Measurements from ENCODE around the gene URGCP. TPM values are rescaled to one million over a fixed set of nuclear protein-coding genes. Genes with fewer than 3 reads are reported as not detected.

The URGCP gene
- total and polyA plus RNA-seq, 10 of the 15 experiments (the other 5 are each of a cell fraction or from before 2014, with no cell fraction given): 2.0 to 29.7 (median 17.5) TPM

DNA sequence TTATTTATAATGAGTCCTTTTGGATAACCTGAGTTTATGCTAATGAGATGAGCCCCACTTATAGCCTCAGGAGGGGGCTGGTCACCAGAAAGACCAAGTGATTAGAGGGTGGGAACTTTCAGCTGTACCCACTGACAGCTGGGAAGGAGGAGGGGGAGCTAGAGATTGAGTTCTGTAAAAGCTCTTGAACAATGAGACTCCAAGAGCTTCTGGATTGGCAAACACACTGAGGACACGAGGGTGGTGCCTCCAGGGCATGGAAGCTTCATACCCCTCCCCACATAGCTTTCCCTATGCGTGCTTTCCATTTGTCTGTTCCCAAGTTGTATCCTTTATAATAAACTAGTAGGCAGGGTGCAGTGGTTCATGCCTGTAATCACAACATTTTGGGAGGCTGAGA is 57.3 kb downstream of the URGCP start:
- no peak overlapping the region for H3K4me2 ChIP-seq (ENCODE audit: control insufficient read depth, insufficient read depth)
- no peak overlapping the region for H2AFZ ChIP-seq (ENCODE audit: control insufficient read depth, low read depth, low read length)
- FAIRE-seq (no peak), ATAC-seq (no peak), DNase-seq (ENCODE audit: low read depth, low spot score) (no peak)
- no peaks in the 10 kb centered on the region for H4K20me1 ChIP-seq (ENCODE audit: control insufficient read depth, insufficient read depth)
- ChIA-PET SMC1A (ENCODE audit: uncharacterized antibody, unreplicated experiment) (interaction anchor here (2.1 kb wide), 1 partner anchor 14 kb away, joined by 7 read pairs; no protein-coding TSS in a partner anchor), CTCF (interaction anchor here (1.4 to 3.4 kb wide), 5 partner anchors 10 to 267 kb away, joined by 3 to 16 read pairs (median 8); partner anchors contain the start of gene STK17A), RAD21 (ENCODE audit: unreplicated experiment) (interaction anchor here (2.2 to 2.4 kb wide), 2 partner anchors 10 to 267 kb away, joined by 11 read pairs; partner anchors contain the start of gene STK17A), POLR2A (interaction anchor here (0.6 kb wide), 1 partner anchor 254 kb away, joined by 7 read pairs; no protein-coding TSS in a partner anchor)
- H3K36me3 ChIP-seq (ENCODE audit: control insufficient read depth in 2 of 2, insufficient read depth in 2 of 2, low read length in 1 of 2): no peaks in the 10 kb centered on the region
- no peak overlapping the region for H3K9ac ChIP-seq (ENCODE audit: control insufficient read depth, insufficient read depth, low read length)
- no TSS peak for BruUV-seq (replicated peaks)
- no peaks in the 10 kb centered on the region for H3K79me2 ChIP-seq (ENCODE audit: control insufficient read depth, insufficient read depth, low read length)
- TF ChIP-seq ESRRA (IDR thresholded peaks at IDR 0.05; ENCODE audit: low read length) (no peak), SMAD5 (IDR thresholded peaks at IDR 0.05; ENCODE audit: low read depth) (no peak), FOXK2 (IDR thresholded peaks at IDR 0.05) (no peak), NFYA (IDR thresholded peaks at IDR 0.05; ENCODE audit: borderline replicate concordance, low read depth, low read length) (no peak), GATAD2B (conservative IDR thresholded peaks at IDR 0.05; ENCODE audit: low read depth) (no peak)
- TF ChIP-seq, protein P1, sequence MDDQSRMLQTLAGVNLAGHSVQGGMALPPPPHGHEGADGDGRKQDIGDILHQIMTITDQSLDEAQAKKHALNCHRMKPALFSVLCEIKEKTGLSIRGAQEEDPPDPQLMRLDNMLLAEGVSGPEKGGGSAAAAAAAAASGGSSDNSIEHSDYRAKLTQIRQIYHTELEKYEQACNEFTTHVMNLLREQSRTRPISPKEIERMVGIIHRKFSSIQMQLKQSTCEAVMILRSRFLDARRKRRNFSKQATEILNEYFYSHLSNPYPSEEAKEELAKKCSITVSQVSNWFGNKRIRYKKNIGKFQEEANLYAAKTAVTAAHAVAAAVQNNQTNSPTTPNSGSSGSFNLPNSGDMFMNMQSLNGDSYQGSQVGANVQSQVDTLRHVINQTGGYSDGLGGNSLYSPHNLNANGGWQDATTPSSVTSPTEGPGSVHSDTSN (IDR thresholded peaks at IDR 0.05; ENCODE audit: insufficient replicate concordance, low read depth, low read length): no peak
- TF ChIP-seq, protein P2, sequence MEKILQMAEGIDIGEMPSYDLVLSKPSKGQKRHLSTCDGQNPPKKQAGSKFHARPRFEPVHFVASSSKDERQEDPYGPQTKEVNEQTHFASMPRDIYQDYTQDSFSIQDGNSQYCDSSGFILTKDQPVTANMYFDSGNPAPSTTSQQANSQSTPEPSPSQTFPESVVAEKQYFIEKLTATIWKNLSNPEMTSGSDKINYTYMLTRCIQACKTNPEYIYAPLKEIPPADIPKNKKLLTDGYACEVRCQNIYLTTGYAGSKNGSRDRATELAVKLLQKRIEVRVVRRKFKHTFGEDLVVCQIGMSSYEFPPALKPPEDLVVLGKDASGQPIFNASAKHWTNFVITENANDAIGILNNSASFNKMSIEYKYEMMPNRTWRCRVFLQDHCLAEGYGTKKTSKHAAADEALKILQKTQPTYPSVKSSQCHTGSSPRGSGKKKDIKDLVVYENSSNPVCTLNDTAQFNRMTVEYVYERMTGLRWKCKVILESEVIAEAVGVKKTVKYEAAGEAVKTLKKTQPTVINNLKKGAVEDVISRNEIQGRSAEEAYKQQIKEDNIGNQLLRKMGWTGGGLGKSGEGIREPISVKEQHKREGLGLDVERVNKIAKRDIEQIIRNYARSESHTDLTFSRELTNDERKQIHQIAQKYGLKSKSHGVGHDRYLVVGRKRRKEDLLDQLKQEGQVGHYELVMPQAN (conservative IDR thresholded peaks at IDR 0.05): no peak
- 43% methylated on average over 2 of the region's 2 CpGs for WGBS (ENCODE audit: insufficient coverage, insufficient replicate concordance, low lambda C conversion rate, missing lambda C conversion rate)
- in situ Hi-C loops (cut with MboI) (loop anchor here (25.0 kb wide), 1 partner anchor 1912 kb away; no protein-coding TSS in a partner anchor), intact Hi-C loops (cut with micrococcal nuclease; ENCODE audit: unreplicated experiment) (no loop called here)
- H3K27ac ChIP-seq (ENCODE audit: control insufficient read depth, insufficient read depth): no peak overlapping the region
- H3K27me3 ChIP-seq (replicated peaks in 1 of 2; ENCODE audit: control insufficient read depth in 2 of 2, insufficient read depth in 2 of 2, low read length in 1 of 2): no peaks in the 10 kb centered on the region
- no peak overlapping the region for H3K4me3 ChIP-seq
- H3K4me1 ChIP-seq (ENCODE audit: control insufficient read depth, insufficient read depth, low read length): peaks cover 10% of the 10 kb centered on the region; the same call in 1 of the 2 replicates
- H3K9me3 ChIP-seq (replicated peaks; ENCODE audit: control insufficient read depth, insufficient read depth, low read length): no peaks in the 10 kb centered on the region; the same call in 2 of the 3 replicates
